ENCODE data around the gene SURF1.

- TF ChIP-seq POLR2AphosphoS5 (IDR thresholded peaks at IDR 0.05) = no peak
- no peak for TF ChIP-seq CTCF (IDR thresholded peaks at IDR 0.05)
- TF ChIP-seq POLR2A (IDR thresholded peaks at IDR 0.05; ENCODE audit: low read depth) = no peak
Observed at GRCh38 chr9:133390713-133391112, 34.4 kb upstream of the SURF1 start.

Measured in esophagus muscularis mucosa (tissue), 3 donors.